NCI-H1930 (cell line): ENCODE results near the gene NTS.

Source experiments
- DNase-seq, 2 experiments: peaks; one replicate each; lab custom pipeline; 2025; lab: John Stamatoyannopoulos, UW

The NTS gene

GRCh38 chr12:85874031-85874461 is at the start of gene NTS:
NTS (plus strand) TSS chr12:85874295; CDS start chr12:85874404, 109 bp downstream.
- peak in 1 of 2 experiments; percentile 1 for DNase-seq

GRCh38 chr12:85825746-85826145 is 48.3 kb upstream of the NTS start:
- DNase-seq, result no peak

- DNase-seq, result no peak
Observed at GRCh38 chr12:85828576-85828975, 45.5 kb upstream of the NTS start.

- DNase-seq, result no peak
Observed at GRCh38 chr12:85829391-85829790, 44.7 kb upstream of the NTS start.

GRCh38 chr12:85831327-85831990 is 42.6 kb upstream of the NTS start:
- no peak for DNase-seq

GRCh38 chr12:85833579-85833978 is 40.5 kb upstream of the NTS start:
- DNase-seq, result no peak

GRCh38 chr12:85834378-85834777 is 39.7 kb upstream of the NTS start:
- no peak for DNase-seq

- no peak for DNase-seq
Observed at GRCh38 chr12:85835426-85836196, 38.5 kb upstream of the NTS start.

GRCh38 chr12:85836197-85837090 is 37.7 kb upstream of the NTS start, which contains the start of gene RASSF9:
RASSF9 (minus strand) TSS chr12:85836409; CDS start chr12:85836201, 208 bp downstream.
- no peak for DNase-seq

GRCh38 chr12:85843606-85844310 is 30.3 kb upstream of the NTS start:
- no peak for DNase-seq

GRCh38 chr12:85849344-85849743 is 24.8 kb upstream of the NTS start:
- DNase-seq, result no peak

- DNase-seq, result no peak
Observed at GRCh38 chr12:85855305-85855704, 18.8 kb upstream of the NTS start.

- no peak for DNase-seq
Observed at GRCh38 chr12:85856966-85857365, 17.1 kb upstream of the NTS start.

- no peak for DNase-seq
Observed at GRCh38 chr12:85865890-85866289, 8.2 kb upstream of the NTS start.

- peak in 1 of 2 experiments; percentile 22 for DNase-seq
Observed at GRCh38 chr12:85866986-85867776, 6.9 kb upstream of the NTS start.

- peak in 1 of 2 experiments; percentile 50 for DNase-seq
Observed at GRCh38 chr12:85872497-85873091, 1.5 kb upstream of the NTS start.

GRCh38 chr12:85877459-85877858 is 3.4 kb downstream of the NTS start:
- DNase-seq, result no peak

- DNase-seq, result no peak
Observed at GRCh38 chr12:85883763-85884162, 9.7 kb downstream of the NTS start.

- no peak for DNase-seq
Observed at GRCh38 chr12:85894653-85895052, 20.6 kb downstream of the NTS start.

GRCh38 chr12:85920324-85920947 is 46.3 kb downstream of the NTS start:
- peak in 1 of 2 experiments; percentile 37 for DNase-seq
